ENCODE data around the gene SOX5. TPM values are rescaled to one million over a fixed set of nuclear protein-coding genes. Genes with fewer than 3 reads are reported as not detected.
A peak's percentile ranks its signal among the peaks of the same experiment; 100 is the strongest.

SOX5 gene
- total RNA-seq: 1 to 10 TPM; 3.9 to 5.1 TPM
- long read RNA-seq, partial matches to known transcripts: 0 of 1 reads
- long read RNA-seq, other reads (novel, unspliced or antisense): 1 of 1 reads

- peak; percentile 40 for ATAC-seq
- intact Hi-C loops (cut with DNase I, micrococcal nuclease): no loop called here
These were observed at the start of gene SOX5 for GRCh38 chr12:23949348-23950209. Gene SOX5 (minus strand): TSS chr12:23949670. CDS start chr12:23949601, 69 bp downstream.

DNA sequence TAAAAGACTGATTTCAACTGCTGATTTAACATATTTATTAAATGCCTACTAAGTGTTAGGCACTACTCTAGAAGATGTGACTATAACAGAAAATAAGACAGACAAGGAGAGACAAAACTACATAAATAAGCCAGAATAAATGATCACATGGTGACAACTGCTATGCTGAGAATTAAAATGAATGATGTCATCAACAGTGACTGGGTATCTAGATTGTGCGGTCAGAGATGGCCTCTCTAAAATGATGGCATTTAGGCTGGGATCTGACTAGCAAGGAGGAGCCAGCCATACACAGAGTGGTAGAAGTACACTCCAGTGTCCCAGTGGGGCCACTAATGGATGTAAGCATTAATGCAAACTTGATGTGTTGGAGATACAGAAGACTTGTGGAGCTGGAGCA is 37.6 kb upstream of the SOX5 start:
- ATAC-seq: no peak
- no peak for DNase-seq
- intact Hi-C loops (cut with DNase I, micrococcal nuclease): no loop called here

More at GRCh38 chr12:23949348-23950209, at the start of gene SOX5:
- peak in 1 of 2 donors; percentile 9 for DNase-seq

DNA sequence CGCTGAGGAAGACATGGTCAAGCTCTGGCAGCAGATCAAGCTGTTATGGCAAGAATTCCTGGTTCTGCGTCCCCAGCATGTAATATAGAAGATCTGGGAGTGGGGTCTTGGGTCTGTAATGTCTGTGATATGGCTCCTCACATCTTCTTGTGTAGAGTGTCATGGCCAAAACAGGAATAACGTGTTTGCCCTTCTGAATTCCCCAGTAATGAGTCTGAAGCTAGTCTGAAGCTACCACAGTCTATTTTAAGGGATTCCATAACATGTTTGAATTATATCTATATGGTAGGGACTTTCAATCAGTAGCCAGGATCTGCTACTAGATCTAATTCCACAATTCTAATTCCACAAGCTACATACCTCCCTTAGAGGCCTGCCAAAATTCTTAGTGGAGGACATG is 31.4 kb upstream of the SOX5 start:
- no peak for ATAC-seq
- intact Hi-C loops (cut with DNase I, micrococcal nuclease): no loop called here
- no peak for DNase-seq

- intact Hi-C loops (cut with DNase I, micrococcal nuclease): no loop called here
- DNase-seq (no peak), ATAC-seq (no peak)
These were observed 15.3 kb upstream of the SOX5 start for GRCh38 chr12:23964812-23965211.

DNA sequence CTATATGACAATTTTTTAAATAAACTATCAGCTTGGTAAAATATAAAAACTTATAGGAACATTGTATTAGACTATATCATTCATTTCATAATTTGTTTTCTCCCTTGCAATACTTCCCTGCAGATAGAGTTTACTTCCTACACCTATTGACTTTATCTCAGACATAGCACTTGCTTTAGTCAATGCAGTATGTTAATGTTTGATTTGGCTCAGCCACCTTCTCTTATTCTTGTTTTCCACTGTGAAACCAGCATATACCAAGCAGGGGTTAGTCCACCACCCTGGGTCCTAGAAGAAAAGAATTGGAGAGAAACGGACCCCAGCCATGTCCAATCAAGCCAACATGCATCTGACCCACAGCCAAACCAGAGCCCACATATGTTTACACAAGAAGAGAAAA is 10.4 kb upstream of the SOX5 start:
- no peak for ATAC-seq
- intact Hi-C loops (cut with DNase I, micrococcal nuclease): no loop called here
- DNase-seq: no peak

- intact Hi-C loops (cut with DNase I, micrococcal nuclease): no loop called here
- ATAC-seq (no peak), DNase-seq (no peak)
These were observed 4.9 kb upstream of the SOX5 start for GRCh38 chr12:23954332-23954731.

DNA sequence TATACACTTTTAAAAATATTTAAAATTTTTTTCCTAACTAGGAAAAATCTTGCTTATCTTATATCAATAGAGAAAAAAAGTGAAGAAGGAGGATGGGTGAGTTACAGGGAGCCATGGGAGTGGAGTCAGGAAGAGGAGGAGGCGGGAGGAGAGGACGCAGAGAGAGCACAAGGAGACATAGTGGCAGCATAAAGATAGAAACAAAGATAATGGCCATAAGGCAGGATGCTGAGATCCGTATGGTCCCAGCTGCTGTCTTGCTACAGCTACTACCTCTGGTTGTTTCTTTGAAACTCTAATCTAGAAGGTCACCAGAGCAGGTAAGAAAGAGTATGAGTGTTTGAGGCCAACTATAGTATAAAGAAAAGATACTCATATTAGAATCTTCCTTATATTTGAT is 2.6 kb upstream of the SOX5 start:
- ATAC-seq (no peak), DNase-seq (no peak)
- intact Hi-C loops (cut with DNase I, micrococcal nuclease): no loop called here

DNA sequence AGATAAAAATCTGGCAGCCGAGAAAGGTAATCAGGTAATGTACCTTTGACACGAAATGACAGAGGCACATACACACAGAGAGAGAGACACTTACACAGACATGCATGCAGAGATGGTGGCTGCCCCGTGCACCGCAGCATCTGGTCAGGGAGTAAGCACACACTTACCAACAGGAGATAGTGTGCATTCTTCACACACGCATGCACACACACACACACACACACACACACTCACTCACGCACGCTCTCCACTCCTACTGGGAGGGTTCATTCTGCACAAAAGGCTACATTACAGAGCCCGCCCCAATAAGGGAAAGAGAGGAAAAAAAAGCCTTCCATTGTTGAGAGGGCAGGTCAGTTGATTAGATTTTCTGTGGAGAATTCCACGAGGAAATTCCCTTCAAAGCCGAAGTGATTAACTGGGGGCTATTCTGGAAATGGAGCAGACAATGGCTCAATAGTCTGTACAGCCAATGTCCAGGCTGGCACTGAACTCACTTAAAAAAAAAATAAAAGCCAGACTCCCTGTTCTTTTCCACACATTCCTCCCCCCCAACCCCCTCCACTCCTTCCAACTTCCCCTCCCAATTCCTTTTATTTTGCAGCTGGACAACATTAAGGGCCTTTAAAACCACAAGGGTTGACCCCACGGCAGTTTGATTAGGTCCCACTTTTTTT is 1.4 kb upstream of the SOX5 start:
- DNase-seq (no peak), ATAC-seq (peak; percentile 34)
- intact Hi-C loops (cut with DNase I, micrococcal nuclease): no loop called here

DNA sequence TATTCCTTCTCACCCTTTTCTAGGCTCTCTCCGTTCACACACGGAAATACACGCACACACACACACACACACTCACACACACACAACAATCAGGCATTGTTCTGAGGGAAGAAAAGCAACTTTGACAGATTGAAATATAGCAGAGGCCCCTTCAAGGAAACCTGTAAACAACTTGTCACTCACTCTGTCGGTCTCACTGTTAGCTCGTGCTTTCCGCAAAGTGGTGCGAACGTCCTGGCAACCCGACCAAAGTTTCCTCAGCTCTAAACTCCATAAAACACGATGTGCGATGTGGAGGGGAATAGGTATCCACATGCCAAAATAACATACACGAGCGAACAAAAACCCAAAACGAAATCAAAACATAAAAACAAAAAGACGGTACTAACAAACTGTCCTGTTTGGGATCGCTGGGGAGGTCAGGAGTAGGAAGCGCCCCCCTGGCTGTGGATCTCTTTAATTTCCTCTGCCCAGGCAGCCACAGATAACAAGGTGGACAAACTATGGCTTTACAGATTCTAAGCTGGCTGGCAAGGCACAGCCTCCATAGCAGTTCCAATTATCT is 822 bp upstream of the SOX5 start:
- no peak for DNase-seq
- peak; percentile 27 for ATAC-seq
- intact Hi-C loops (cut with DNase I, micrococcal nuclease): no loop called here

DNA sequence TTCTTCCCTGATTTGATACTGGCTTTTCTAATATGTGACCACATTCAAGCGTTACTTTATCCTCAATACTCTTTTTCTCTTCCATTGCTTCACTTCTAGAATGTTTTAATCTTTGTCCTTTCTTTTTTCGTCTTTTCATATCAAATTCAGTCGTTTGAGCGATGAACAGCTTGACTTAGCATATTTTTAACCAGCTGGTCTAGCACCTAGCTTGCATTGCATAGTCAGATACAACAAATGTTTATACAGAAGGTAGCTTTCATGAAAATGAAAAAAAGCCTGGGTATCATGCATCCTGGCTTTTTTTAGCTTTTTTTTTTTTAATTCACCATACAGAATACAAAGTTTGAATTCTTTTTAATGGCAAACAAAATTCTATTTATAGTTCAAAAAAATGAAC is 1.2 kb downstream of the SOX5 start:
- no peak for DNase-seq
- intact Hi-C loops (cut with DNase I, micrococcal nuclease): no loop called here
- ATAC-seq: no peak

- intact Hi-C loops (cut with DNase I, micrococcal nuclease): no loop called here
- DNase-seq (no peak), ATAC-seq (no peak)
These were observed 2.1 kb downstream of the SOX5 start for GRCh38 chr12:23947395-23947794.

DNA sequence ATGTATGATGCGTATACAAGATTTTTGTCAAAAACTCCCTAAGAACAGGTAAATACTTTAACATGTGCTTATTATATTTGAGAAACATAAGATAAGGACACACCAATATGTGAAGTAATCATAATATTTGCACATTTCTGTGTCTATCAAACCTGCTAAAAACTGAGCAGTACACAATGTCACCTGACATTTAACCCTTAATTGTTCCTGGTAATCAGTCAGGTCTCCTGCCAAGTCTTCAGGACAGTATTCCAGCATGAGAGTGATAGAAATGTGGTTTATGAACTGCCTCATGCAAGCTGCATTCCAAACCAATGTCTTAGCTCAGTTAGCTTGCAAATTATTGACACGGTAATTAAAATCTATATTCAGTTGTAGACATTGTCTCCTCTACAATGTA is 4.2 kb downstream of the SOX5 start:
- no peak for ATAC-seq
- intact Hi-C loops (cut with DNase I, micrococcal nuclease): no loop called here

DNA sequence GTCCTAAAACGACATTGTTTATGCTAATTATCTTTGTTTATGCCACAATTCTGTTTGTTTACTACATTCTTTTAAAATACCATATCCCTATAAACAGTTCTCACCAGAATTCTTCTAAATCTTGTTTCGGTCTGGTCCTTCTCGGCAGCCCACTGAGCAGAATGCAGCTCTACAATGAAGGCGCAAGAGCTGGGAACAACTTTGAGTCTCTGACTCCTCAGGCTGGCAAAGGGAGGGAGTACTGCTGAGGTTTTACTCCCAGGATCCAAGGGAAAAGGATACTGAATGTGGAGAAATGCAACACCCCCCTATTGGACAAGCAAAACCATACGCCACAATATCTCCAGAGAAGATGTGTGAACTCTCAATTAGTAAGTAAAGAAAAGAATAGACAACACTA is 5.4 kb downstream of the SOX5 start:
- no peak for ATAC-seq
- no peak for DNase-seq
- intact Hi-C loops (cut with DNase I, micrococcal nuclease): no loop called here

More for the DNA sequence above, 4.2 kb downstream of the SOX5 start:
- no peak for DNase-seq

DNA sequence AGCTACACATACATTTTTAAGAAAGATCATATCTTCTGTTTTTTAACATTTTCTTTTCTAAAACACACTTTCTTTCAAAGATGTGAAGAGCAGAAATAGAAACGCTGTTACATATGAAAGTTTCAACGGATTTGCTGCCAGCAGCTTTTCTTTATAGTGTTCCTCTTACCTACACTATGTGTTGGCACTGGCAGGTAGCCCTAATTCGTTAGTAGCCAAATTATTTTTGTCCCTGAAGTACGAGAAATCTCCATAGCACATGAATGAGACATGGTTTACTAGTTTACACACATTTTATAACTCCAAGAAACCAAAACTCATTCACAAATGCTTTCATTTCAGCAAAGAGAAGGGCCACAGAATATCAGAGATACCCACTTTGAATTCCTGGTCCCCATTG is 6.6 kb downstream of the SOX5 start:
- ATAC-seq (no peak), DNase-seq (no peak)
- intact Hi-C loops (cut with DNase I, micrococcal nuclease): no loop called here

GRCh38 chr12:23941780-23942179 is 7.7 kb downstream of the SOX5 start:
- DNase-seq: no peak
- intact Hi-C loops (cut with DNase I, micrococcal nuclease): no loop called here
- no peak for ATAC-seq

- ATAC-seq (no peak), DNase-seq (no peak)
These were observed 11.0 kb downstream of the SOX5 start for GRCh38 chr12:23938422-23938821.

DNA sequence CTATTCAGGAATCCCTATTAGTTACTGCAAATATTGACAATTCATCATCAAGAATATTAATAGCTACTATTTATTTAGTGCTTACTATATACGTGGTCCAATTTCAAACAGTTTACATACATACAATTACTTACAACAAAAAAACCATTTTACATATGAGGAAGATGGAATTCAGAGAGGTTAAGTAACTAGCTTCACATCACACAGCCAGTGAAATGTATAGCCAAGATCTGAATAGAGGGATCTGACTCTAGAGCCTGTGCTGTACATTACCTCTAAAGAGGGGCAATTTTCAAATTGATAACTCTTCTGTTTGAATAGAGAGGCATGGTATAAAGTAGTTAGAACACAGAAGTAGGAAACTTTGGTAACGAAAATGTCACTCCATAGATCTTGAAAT is 18.3 kb downstream of the SOX5 start:
- no peak for DNase-seq
- intact Hi-C loops (cut with DNase I, micrococcal nuclease): no loop called here
- ATAC-seq: no peak

More at GRCh38 chr12:23938422-23938821, 11.0 kb downstream of the SOX5 start:
- intact Hi-C loops (cut with DNase I, micrococcal nuclease): no loop called here

DNA sequence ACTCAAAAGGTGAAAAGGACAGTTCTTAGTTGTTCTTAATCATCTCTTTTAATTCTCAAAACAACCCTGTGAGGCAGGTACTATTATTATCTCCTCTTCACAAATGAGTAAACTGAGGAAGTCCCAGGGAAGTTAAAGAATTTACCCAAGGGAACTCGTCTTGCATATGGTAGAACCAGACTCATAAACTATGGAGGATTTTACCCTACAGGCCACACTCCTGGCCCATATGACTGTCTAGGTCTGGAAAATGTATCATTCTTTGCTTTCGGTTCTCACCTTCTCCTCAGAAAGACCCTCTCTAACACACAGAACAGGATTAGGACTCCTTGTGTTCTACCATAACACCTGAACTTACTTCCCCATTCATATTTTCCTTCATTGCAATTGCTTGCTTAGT is 18.9 kb downstream of the SOX5 start:
- no peak for DNase-seq
- intact Hi-C loops (cut with DNase I, micrococcal nuclease): no loop called here
- ATAC-seq: no peak

DNA sequence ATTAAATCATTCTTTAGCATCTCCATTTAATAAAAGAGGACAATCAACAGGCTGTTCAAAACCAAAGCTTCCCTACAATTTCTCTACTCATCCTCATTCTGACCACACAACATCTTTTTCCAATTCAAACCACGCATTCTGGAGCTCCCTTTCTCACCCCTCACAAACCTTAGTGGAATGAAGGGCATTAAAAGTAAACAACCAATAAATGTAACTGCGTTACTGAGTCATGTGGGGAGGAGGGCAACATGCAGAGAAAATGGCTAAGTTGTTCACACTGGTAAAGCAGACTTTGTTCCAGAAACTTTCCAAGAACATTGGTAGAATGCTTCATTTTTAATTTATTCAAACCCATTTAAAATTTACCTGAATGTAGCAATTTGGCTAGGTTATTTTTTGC is 19.6 kb downstream of the SOX5 start:
- ATAC-seq: no peak
- no peak for DNase-seq
- intact Hi-C loops (cut with DNase I, micrococcal nuclease): no loop called here

GRCh38 chr12:23927907-23928306 is 21.6 kb downstream of the SOX5 start:
- intact Hi-C loops (cut with DNase I, micrococcal nuclease): no loop called here
- DNase-seq (no peak), ATAC-seq (no peak)

All from left colon (tissue), 2 donors.